ENCODE data around the gene FICD.
"Not testable (repeated sequence)": the region's sequence is repeated elsewhere in the genome, so short reads cannot be mapped to it uniquely, and the experiment has no call there.

The FICD gene

GRCh38 chr12:108514973-108515814 is at the start of gene FICD:
TSS of gene FICD (plus strand) at chr12:108515277. CDS start at chr12:108516973, 1,696 bp downstream.
- DNase-seq = peak; percentile 97 to 100

- no peak for DNase-seq
Measured at GRCh38 chr12:108465417-108465816, 49.7 kb upstream of the FICD start.

- no peak for DNase-seq
Measured at GRCh38 chr12:108468196-108468968, 46.7 kb upstream of the FICD start.

GRCh38 chr12:108473400-108474055 is 41.5 kb upstream of the FICD start:
- no peak for DNase-seq

GRCh38 chr12:108475396-108475795 is 39.7 kb upstream of the FICD start:
- no peak for DNase-seq

DNA sequence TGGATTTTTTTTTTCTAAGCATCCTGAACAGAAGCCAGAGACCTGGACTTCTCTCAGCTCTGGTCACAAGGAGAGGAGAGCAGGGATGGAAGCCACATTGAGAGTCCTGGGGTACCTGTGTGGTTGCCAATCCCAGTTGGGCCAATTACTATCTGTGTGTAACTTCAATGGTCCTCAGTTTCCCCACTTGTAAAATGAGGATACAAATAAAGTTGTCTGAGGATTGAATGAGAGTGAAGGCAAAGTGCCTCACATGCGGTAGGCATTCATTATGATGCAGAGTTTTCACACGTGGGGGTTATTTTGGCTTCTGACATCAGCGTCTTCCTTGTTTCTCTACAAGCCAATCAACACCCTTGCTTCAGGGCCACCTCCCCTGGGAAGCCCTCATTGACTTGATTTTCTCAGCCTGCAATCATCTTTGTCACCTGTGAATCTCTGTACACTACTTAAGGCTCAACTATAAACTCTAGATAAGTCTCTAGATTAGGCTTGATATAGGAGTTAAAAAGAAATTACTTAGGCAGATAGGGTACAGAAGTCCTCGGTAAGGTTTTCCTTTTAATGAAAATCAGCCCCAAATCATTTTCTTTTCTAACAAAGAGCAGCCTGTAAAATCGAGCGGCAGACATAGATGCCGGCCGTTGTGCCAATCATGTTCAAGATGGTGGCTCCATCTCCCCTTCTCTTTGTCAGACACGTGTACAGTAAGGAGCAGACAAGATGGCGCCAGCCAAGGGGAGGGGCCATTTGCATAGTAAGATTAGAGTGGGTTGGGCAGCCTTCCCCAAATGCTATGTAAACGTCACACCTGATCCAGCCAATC is 37.8 kb upstream of the FICD start:
- DNase-seq = no peak

GRCh38 chr12:108477881-108478259 is 37.2 kb upstream of the FICD start:
- no peak for DNase-seq

DNA sequence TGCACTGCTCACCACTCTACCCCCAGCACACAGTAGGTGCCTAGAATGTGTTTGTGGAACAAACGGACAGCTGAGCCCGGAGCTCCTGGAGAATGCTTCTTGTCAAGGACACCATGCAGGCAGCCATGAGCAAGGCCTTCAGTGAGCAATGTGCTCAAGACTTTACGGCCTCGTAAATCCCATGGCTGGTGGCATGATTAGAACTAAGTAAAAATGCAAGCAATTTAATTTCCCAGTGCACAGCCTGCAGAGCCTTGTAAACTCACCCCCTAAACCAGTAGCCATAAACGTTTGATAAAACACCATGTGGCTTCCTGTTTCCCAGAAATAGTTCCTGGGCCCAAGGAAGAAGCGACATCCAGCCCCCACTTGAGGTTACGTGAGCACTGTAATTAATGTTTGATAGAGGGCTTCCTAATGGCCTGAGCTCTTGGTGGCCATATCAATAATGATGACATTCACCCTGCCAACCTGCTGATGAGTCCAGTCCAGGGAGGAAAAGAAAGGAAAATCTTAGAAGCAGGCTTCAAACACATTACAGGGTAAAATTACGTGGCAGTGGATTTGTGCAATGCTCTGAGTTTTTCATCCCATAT is 36.4 kb upstream of the FICD start:
- no peak for DNase-seq

- DNase-seq = no peak
Measured at GRCh38 chr12:108479364-108480070, 35.6 kb upstream of the FICD start.

DNA sequence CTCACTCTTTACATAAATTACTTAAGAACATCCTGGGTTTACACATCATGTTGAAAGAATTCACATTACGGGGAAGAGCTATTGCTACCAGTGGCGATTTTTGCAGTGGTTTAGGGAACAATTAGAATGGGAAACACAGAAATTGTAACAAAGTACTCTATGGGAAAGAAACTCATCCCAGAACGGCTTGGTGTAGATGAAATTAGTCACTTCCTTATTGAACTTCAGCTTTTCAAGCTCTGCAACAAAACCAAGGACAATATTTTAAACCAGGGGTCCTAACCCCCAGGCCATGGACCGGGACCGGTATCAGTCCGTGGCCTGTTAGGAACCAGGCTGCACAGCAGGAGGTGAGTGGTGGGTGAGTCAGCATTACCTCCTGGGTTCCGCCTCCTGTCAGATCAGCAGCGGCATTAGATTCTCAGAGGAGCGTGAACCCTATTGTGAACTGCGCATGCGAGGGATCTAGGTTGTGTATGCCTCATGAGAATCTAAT is 32.3 kb upstream of the FICD start:
- DNase-seq = no peak

DNA sequence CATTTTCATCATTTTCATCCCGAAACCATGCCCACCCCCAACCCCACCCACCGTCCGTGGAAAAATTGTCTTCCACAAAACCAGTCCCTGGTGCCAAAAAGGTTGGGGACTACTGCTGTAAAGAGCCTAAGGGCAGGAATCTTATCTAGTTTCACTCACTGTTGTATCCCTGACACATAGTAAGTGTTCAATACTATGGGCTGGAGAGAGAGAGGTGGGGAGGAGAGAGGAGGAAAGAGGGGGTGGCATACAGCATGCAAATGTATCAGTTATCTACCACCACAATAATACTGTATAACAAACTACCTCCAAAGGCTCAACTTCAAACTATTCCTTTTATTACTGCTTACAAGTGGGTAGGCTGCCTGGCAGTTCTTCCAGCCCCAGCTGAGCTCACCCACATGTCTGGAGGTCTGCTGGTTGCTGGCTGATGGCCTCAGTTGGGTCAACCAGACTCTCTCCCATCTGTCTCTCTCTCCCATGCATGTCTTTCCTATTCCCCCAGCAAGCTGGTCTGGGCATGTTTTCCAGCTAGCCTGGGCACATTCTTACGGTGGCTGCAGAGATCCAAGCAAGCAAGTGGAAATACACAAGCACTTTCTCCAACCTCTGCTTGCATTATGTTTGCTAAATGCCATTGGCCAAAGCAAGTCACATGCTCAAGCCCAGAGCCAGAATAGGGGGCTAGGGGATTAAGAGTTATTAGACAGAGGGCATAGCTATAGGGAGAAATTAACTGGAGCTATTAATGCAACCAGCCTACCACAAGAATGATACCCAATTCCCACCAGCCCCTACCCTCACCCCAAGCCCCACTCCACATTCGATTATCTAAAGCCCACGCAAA is 31.6 kb upstream of the FICD start:
- no peak for DNase-seq

DNA sequence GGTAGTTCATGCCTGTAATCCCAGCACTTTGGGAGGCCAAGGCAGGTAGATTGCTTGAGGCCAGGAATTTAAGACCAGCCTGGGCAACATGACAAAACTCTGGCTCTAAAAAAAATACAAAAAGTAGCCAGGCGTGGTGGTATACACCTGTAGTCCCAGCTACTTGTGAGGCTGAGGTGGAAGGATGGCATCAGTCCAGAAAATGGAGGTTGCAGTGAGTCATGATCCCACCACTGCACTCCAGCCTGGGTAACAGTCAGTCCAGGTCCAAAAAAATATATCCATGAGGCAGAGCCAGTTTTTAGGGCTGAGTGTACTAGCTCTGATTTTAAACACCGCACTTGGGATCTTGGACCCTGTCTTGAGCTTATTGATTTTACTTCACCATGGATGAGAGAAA is 30.6 kb upstream of the FICD start:
- no peak for DNase-seq

DNA sequence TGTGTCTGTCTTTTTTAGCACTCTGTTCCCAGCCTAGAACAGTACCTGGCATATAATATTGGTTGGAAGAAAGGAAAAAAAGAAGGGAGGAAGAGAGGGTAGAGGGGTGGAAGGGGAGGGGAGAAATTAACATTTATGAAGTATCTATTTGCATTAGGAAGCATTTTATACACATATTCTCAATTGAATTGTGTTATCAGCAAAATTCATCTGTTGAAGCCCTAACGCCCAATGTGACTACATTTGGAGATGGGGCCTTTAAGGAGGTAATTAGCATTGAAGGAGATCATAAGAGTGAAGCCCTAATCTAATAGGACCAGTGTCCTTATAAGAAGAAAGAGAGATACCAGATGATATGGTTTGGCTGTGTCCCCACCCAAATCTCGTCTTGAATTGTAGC is 30.2 kb upstream of the FICD start:
- no peak for DNase-seq

GRCh38 chr12:108485371-108485770 is 29.7 kb upstream of the FICD start:
- not testable (repeated sequence) for DNase-seq

DNA sequence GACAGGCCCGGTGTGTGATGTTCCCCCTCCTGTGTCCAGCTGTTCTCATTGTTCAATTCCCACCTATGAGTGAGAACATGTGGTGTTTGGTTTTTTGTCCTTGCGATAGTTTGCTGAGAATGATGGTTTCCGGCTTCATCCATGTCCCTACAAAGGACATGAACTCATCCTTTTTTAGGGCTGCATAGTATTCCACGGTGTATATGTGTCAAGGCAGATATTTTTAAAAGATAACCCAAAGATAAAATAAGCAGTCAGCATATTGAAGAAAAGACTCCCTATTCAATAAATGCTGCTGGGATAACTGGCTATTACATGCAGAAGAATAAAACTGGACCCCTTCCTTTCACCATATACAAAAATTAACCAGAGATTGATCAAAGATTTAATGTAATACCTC is 28.0 kb upstream of the FICD start:
- DNase-seq = not testable (repeated sequence)

GRCh38 chr12:108491256-108491655 is 23.8 kb upstream of the FICD start:
- no peak for DNase-seq

DNA sequence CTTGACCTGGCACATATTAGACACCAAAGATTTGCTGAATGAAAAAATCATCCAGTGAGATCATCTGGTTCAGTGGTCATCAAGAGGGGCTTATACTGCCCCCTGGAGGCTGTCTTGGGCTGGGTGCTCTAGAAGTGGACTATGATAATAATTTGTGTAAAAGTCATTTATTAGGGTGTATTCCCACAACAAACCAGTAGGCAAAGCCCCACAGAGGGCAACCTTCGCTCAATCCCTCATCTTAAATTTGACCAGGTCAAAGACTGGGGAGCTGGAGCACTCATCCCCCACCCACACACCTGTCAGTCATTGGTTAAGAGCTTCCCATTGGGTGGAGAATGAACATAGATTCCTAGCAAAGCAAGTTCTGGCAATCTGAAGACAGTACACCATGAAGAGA is 20.0 kb upstream of the FICD start:
- DNase-seq = peak; percentile 13 to 24

- DNase-seq = no peak
Measured at GRCh38 chr12:108495823-108496579, 19.1 kb upstream of the FICD start.

DNA sequence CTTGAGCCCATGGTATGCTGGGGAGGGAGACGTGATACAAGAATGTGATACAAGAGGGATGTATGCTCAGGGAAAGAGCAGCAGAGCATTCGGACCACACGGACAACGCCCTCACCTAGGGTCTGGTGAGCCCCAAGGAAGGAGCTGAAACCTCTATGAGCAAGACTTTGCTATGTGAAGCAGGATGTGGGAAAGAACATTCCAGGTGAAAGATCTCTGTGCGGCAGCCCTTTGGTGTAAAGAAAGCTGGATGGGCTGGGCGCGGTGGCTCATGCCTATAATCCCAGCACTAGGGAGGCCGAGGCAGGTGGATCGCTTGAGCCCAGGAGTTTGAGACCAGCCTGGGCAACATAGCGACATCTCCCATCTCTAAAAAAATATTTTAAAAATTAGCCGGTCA is 16.9 kb upstream of the FICD start:
- DNase-seq = no peak

DNA sequence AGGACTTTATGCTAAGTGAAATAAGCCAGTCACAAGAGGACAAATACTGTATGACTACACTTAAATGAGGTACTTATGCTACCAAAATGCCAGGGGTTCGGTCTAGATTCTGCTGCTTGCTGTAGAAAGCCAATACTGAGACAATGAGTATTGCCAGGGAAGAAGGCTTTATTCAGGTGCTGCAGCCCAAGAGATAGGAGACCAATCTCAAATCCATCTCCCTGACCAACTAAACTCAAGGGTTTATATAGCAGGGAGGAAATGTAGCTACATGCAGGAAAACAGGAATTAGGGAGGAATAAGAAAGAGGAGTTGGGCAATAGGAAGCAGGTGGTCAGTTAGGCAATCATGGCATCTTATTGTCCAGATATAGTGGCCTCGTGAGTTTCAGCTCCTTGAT is 12.2 kb upstream of the FICD start:
- no peak for DNase-seq
